GM18868 (cell line): ENCODE results near the gene PCDHGB1.
A peak's percentile ranks its signal among the peaks of the same experiment; 100 is the strongest.
"Not testable (repeated sequence)": the region's sequence is repeated elsewhere in the genome, so short reads cannot be mapped to it uniquely, and the experiment has no call there.

ENCODE experiments used
- ATAC-seq: cut with Tn5 transposase; IDR thresholded peaks from one replicate; pipeline ENCODE4 v1.9.1; 2021; ENCODE audit warnings: mild to moderate bottlenecking, moderate library complexity; ENCODE audit not compliant: unreplicated experiment

PCDHGB1 gene

DNA sequence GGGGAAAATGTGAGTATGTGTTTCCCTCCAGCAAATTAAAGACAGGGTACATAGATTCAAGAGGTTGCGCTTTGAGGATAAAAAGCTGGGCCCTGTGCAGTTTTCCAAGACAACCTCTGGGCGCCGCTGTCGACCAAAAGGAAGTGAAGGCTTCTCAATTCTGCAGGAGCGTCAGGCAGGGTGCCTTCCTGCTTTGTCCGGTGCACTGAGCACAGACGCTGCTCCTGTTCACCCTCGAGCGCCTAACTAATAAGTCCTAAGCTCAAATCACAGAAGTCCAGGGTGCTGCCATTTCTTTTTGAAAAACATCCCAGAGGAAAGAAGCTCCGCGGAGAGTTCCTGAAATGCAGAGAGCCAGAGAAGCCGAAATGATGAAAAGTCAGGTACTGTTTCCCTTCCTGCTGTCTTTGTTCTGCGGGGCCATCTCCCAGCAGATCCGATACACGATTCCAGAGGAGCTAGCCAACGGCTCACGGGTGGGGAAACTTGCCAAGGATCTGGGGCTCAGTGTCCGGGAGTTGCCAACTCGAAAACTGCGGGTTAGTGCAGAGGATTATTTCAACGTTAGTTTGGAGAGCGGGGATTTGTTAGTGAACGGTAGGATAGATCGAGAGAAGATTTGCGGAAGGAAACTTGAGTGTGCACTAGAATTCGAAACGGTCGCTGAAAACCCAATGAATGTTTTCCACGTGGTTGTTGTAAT, at the start of gene PCDHGB1:
Gene PCDHGB1 (plus strand): TSS at position 183 of the 703 bp plus-strand sequence. CDS start 162 bp downstream, at position 345.
- ATAC-seq: peak; percentile 84

- no peak for ATAC-seq
Measured at GRCh38 chr5:141303756-141304155, 46.1 kb upstream of the PCDHGB1 start, which contains the start of gene SLC25A2. SLC25A2 (minus strand) TSS chr5:141304049; CDS start chr5:141303865, 184 bp downstream.

- ATAC-seq: no peak
Measured at GRCh38 chr5:141306630-141307029, 43.3 kb upstream of the PCDHGB1 start.

- ATAC-seq: peak; percentile 69
Measured at GRCh38 chr5:141313711-141314110, 36.2 kb upstream of the PCDHGB1 start.

DNA sequence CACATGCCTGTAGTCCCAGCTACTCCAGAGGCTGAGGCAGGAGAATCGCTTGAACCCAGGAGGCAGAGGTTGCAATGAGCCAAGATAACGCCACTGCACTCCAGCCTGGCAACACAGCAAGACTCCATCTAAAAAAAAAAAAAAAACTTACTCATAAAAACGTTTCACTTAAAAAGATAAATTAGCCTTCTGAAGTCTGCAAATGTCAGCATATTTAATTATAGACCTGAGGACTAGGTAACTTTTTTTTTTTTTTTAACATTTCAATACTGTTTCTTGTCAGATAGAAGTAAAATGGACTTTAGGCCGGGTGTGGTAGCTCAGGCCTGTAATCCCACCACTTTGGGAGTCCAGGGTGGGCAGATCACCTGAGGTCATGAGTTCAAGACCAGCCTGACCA, 32.9 kb upstream of the PCDHGB1 start:
- ATAC-seq: not testable (repeated sequence)

DNA sequence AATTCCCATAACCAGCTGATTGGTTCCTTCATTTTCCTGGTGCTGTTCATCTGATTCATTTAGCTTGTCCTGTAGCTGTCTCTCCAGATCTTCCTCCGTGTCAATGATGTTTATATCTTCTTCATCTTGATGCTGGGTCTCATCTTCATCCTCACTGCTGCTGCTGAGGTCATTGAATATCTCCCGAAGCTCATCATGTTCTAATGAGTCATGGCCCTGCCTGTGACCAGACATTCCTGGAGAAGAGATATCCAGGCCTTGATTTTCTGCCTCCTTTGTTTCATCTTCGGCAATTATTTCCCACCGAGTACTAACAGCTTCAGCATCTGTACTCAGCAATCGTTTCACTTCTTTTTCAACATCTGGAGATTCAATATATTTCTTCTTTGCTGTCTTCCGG, 30.7 kb upstream of the PCDHGB1 start:
- no peak for ATAC-seq

DNA sequence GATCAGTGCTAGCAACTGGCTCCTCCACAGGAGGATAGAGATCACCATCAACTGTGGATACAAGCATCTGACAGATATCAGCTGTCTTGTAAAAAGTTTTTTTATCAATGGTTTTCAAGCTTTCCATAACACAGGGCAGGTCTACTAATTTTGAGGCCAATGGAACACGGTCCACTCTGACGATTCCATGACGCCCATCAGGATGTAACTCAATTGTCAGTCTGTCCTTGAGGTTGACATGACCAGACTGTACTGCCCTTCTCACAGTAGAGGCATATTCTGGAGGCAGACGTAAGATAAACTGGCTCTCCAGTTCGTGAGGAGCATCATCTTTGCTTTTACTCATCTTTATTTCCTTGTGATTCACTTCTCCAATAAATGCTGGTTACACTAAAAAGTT, 30.2 kb upstream of the PCDHGB1 start:
- ATAC-seq: no peak

- ATAC-seq: peak; percentile 86
Measured at GRCh38 chr5:141320225-141321169, 29.4 kb upstream of the PCDHGB1 start, which contains the start of gene TAF7. TAF7 (minus strand) TSS chr5:141320784; CDS start chr5:141320044, 740 bp downstream.

DNA sequence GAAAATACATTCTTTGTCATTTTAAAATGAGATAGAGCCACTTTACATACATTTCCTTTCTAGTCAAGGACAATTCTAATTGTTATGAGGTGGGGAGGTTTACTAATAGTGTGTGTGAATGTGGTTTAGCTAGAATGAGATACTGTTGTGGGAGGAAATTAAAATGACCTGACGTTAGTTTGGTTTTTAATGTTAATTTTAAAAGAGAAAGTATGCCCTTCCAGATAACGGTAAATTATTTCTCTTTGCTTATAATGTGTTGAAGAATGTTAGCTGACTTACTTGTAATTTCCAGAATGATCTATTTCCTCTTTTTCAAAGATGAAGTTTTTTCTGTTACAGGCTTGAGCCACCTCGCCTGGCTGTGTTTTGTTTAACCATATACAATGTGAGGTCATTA, 27.6 kb upstream of the PCDHGB1 start:
- ATAC-seq: peak; percentile 27

- peak; percentile 74 for ATAC-seq
Measured at GRCh38 chr5:141326088-141326854, 23.6 kb upstream of the PCDHGB1 start.

GRCh38 chr5:141328231-141328630, 21.7 kb upstream of the PCDHGB1 start:
- ATAC-seq: no peak

GRCh38 chr5:141330299-141331080, 19.4 kb upstream of the PCDHGB1 start, which contains the start of gene PCDHGA1:
PCDHGA1 (plus strand) TSS chr5:141330514.
- peak; percentile 73 for ATAC-seq

DNA sequence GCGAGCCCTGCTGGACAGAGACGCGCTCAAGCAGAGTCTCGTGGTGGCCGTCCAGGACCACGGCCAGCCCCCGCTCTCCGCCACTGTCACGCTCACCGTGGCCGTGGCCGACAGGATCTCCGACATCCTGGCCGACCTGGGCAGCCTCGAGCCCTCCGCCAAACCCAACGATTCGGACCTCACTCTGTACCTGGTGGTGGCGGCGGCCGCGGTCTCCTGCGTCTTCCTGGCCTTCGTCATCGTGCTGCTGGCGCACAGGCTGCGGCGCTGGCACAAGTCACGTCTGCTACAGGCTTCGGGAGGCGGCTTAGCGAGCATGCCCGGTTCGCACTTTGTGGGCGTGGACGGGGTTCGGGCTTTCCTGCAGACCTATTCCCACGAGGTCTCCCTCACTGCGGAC, 17.3 kb upstream of the PCDHGB1 start:
- ATAC-seq: not testable (repeated sequence)

GRCh38 chr5:141338538-141339306, 11.2 kb upstream of the PCDHGB1 start, which contains the start of gene PCDHGA2:
PCDHGA2 (plus strand) TSS chr5:141338760.
- ATAC-seq: peak; percentile 94

GRCh38 chr5:141340781-141341354, 9.0 kb upstream of the PCDHGB1 start:
- ATAC-seq: not testable (repeated sequence)

GRCh38 chr5:141342773-141343172, 7.1 kb upstream of the PCDHGB1 start:
- no peak for ATAC-seq

GRCh38 chr5:141343242-141343952, 6.5 kb upstream of the PCDHGB1 start, which contains the start of gene PCDHGA3:
PCDHGA3 (plus strand) TSS chr5:141343829; CDS start chr5:141344034, 205 bp downstream.
- ATAC-seq: peak; percentile 79

GRCh38 chr5:141343953-141344463, 5.9 kb upstream of the PCDHGB1 start:
- peak; percentile 67 for ATAC-seq
